GM21528 (cell line): Measurements from ENCODE around the gene MARCHF3.
"Not testable (repeated sequence)": the region's sequence is repeated elsewhere in the genome, so short reads cannot be mapped to it uniquely, and the experiment has no call there.

Experiments
- ATAC-seq: cut with Tn5 transposase; IDR thresholded peaks from one replicate; pipeline ENCODE4 v1.9.1; 2021; ENCODE audit warnings: mild to moderate bottlenecking, moderate library complexity; ENCODE audit not compliant: unreplicated experiment, low FRiP score

Gene MARCHF3

GRCh38 chr5:127014573-127014972 lies 15.8 kb downstream of the MARCHF3 start:
- no peak for ATAC-seq

DNA sequence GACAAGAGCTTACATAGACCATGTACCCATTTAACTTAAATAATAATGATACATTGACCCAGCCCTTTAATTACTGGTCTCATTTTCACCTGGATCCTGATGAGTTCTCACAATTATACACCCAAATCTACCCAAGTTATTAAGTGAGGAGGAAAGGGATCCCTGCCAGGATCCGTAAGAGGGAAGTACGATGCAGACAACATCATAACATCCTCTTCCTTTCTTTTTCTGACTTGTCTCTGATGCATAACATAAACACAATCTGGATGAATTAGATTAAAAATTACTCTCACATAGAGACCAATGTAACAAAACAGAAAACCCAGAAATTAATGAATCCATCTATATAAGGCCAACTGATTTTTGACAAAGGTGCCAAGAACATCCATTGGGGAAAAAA lies 17.0 kb downstream of the MARCHF3 start:
- no peak for ATAC-seq

DNA sequence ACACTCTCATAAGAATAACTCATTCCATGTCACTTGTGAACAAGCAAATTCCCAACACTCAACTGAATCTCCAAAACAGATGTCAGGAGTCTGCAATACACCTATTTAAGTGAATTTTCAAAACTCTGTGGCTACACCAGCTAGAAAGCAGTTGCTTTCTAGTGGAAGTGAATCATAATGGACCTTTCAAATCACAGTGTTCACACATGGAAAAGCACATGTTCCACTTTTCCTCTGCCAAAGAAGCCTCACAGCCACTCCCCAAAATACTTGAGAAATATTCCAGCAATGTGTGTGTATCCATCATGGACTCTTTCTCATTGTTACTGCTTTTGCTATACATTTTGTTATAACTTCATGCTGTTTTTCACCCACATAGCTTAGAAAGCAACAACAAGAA lies 17.4 kb downstream of the MARCHF3 start:
- no peak for ATAC-seq

DNA sequence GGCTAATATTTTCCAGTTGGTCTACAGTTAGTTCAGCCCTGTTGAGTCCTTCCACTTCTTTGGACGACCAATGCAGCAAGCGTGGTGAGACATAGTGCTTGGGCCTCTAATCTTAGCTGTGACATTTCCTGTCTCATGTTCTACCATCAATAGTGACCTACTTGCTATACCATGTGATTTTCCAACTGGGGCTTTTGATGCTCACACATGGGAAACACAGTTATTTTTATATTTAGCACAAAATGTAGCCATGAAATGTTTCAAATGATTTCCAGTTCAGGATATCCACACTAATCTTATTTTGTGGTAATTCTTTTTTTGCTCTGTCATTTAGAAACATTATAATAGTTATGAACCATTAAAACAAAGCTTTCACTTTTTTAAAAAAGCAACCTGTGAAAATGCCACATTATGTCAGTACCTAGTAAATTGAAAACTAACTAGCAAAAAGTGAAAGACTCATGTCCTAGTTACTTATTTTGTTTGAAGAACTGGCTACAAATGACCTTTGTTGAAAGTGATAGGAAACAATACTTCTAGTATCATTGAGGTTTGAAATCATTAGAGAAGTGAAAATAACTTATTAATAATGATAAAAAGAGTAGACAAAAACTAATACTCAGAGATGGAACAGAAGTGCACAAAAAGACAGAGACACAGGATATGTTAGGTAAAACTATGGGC lies 18.3 kb downstream of the MARCHF3 start:
- ATAC-seq, result peak; percentile 86

GRCh38 chr5:127011153-127011552 lies 19.2 kb downstream of the MARCHF3 start:
- ATAC-seq, result no peak

- no peak for ATAC-seq
Observed at GRCh38 chr5:127010362-127010761, 20.0 kb downstream of the MARCHF3 start.

GRCh38 chr5:127009784-127010183 lies 20.6 kb downstream of the MARCHF3 start:
- ATAC-seq, result no peak

DNA sequence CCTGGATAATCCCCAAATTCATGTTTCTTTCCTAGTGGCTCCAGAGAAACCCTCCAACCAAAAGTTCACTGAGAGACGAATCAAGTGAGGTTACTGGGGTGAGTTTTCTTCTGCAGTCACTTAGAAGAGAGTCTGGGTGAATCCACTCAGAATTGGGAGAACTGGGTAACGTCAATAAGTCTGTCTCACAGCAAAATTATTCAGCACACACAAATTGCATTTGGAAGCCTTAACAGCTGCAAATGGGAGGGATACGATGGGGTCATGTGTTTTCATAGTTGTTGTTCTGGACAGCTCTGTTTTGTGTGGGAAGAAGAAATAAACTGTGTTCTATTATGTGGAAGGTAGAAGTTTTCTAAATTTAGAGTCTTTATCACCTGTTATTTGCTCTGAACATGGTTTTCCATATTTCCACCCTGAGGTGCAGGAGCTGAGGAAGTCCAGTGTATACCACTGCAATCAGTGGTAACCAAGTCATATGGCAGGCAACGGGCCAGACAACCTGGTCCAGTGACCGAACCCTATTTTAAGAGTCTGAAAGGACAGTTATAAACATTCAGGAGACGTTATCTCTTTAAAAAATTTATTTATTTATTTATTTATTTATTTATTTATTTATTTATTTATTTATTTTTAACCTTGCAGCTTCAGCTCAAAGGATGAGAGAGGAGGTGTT lies 21.9 kb downstream of the MARCHF3 start:
- no peak for ATAC-seq

DNA sequence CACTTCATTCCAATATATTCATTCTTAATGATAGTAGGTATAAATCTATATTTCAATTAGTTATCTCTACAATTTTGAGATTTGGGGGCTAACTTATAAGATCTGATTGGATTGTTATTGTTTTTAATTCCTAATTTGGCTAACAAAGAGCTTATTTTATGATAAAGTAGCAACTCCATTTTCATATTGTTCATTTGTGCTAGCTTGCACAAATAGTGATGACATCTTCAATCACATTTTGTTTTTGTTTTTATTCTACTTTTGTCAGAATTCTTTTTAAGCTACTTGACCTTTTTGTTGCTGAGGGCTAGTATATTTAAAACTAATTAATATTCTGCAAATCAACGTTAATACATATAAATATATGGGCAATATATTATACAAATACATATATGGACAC lies 22.8 kb downstream of the MARCHF3 start:
- ATAC-seq, result no peak

DNA sequence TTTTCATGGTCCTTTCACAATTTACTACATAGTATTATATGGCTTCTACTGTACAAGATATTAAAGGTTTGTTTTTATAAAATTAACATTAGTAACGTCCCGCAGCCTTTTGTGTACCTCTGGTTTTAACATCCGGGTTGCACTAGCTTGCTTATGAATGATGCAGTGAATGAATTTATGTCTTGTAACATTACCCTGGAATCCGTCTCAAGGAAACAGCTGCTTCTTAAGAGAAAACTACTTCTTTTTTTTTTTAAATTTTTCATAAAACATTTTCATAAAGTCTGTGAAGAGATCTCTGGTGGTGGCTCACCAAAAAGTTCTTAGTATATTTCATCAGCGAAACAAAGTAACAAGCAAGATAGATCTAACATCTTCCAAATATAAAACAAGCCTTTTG lies 23.6 kb downstream of the MARCHF3 start:
- no peak for ATAC-seq

DNA sequence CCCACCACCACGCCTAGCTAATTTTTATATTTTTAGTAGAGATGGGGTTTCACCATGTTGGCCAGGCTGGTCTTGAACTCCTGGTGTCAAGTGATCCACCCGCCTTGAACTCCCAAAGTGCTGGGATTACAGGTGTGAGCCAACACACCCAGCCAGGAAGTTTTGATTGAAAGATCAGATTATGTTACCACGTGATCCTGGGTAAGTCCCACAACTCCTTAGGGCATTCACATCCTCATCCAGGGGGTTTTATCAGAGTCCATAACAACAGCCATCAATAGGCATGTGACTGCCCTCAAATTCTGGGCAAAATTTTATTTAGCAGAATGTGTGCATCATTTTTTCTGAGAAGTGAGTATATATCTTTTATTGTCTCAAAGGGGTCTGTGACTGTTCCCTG lies 25.1 kb downstream of the MARCHF3 start:
- not testable (repeated sequence) for ATAC-seq

GRCh38 chr5:127004721-127005120 lies 25.6 kb downstream of the MARCHF3 start:
- ATAC-seq, result no peak

- ATAC-seq, result no peak
Observed at GRCh38 chr5:127003798-127004495, 26.4 kb downstream of the MARCHF3 start.

- ATAC-seq, result no peak
Observed at GRCh38 chr5:127002390-127002789, 28.0 kb downstream of the MARCHF3 start.

GRCh38 chr5:127001621-127002296 lies 28.6 kb downstream of the MARCHF3 start:
- ATAC-seq, result no peak

GRCh38 chr5:126998895-126999570 lies 31.3 kb downstream of the MARCHF3 start:
- no peak for ATAC-seq

- no peak for ATAC-seq
Observed at GRCh38 chr5:126998201-126998631, 32.1 kb downstream of the MARCHF3 start.

GRCh38 chr5:126995689-126996088 lies 34.7 kb downstream of the MARCHF3 start:
- no peak for ATAC-seq

DNA sequence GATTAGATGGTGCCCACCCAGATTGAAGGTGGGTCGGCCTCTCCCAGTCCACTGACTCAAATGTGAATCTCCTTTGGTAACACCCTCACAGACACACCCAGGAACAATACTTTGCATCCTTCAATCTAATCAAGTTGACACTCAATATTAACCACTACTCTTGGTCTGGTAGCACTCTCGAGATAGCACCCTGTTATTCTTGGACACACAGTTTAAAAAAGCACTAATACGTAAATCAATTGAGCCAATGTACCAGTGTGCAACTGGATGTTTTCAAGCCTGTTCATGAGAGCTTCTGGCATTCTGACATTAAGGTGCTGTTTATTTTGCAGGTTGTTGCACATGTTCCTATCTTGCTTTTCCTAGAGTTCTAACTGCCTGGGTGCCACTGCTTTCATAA lies 35.3 kb downstream of the MARCHF3 start:
- no peak for ATAC-seq

- no peak for ATAC-seq
Observed at GRCh38 chr5:126994485-126994884, 35.9 kb downstream of the MARCHF3 start.
